Measurements from ENCODE around the gene TBC1D12. TPM values are rescaled to one million over a fixed set of nuclear protein-coding genes. Genes with fewer than 3 reads are reported as not detected.

TBC1D12 gene
- 10 to 100 TPM; 30.0 to 36.0 (median 32.9) TPM for total RNA-seq

- H3K9me3 ChIP-seq = no peaks in the 10 kb centered on the region
- peak; percentile 46 to 88 for TF ChIP-seq EP300 (IDR thresholded peaks at IDR 0.05)
- TF ChIP-seq CTCF (IDR thresholded peaks at IDR 0.05) = no peak
- TF ChIP-seq POLR2A (IDR thresholded peaks at IDR 0.05) = peak in 1 of 2 donors; percentile 68
- 0% methylated on average over 37 to 40 of the region's 56 CpGs for WGBS, 2 donors
- H3K4me3 ChIP-seq = peak within 1 kb of the TSS; percentile 77 to 93 (median 86)
- H3K27ac ChIP-seq = peak within 1 kb of the TSS; percentile 86 to 97 (median 92)
- DNase-seq (ENCODE audit: low spot score in 2 of 2) = peak; percentile 83 to 90
- no peaks in the 10 kb centered on the region for H3K36me3 ChIP-seq
- H3K4me1 ChIP-seq = peaks cover 0 to 29% (median 11%) of the 10 kb centered on the region in 4 donors
- no peaks in the 10 kb centered on the region for H3K27me3 ChIP-seq
Observed at GRCh38 chr10:94402204-94402842, at the start of gene TBC1D12. Gene TBC1D12, plus strand, starts transcription at chr10:94402541. Its CDS starts 73 bp downstream, at chr10:94402614.

- DNase-seq (ENCODE audit: low spot score in 2 of 2) = no peak
- Histone ChIP-seq H3K27me3 (no peaks in the 10 kb centered on the region), H3K9me3 (no peaks in the 10 kb centered on the region), H3K36me3 (peaks cover 0 to 82% (median 7%) of the 10 kb centered on the region in 3 donors), H3K27ac (no peak overlapping the region), H3K4me1 (peaks cover 0 to 1% (median 0%) of the 10 kb centered on the region in 4 donors), H3K4me3 (no peak overlapping the region)
- WGBS, 2 donors = 87 to 97% methylated on average over 3 of the region's 3 CpGs
- TF ChIP-seq EP300 (IDR thresholded peaks at IDR 0.05) (no peak), CTCF (IDR thresholded peaks at IDR 0.05) (no peak), POLR2A (IDR thresholded peaks at IDR 0.05) (no peak)
Observed at GRCh38 chr10:94353336-94353735, 49.0 kb upstream of the TBC1D12 start.

GRCh38 chr10:94355841-94356240, 46.5 kb upstream of the TBC1D12 start:
- H3K4me3 ChIP-seq = no peak overlapping the region
- H3K27me3 ChIP-seq = no peaks in the 10 kb centered on the region
- no peak for DNase-seq (ENCODE audit: low spot score in 2 of 2)
- no peak overlapping the region for H3K27ac ChIP-seq
- no peak for TF ChIP-seq EP300 (IDR thresholded peaks at IDR 0.05)
- TF ChIP-seq CTCF (IDR thresholded peaks at IDR 0.05) = no peak
- no peak for TF ChIP-seq POLR2A (IDR thresholded peaks at IDR 0.05)
- peaks cover 0 to 14% (median 1%) of the 10 kb centered on the region in 4 donors for H3K4me1 ChIP-seq
- H3K36me3 ChIP-seq = peaks cover 0 to 78% (median 0%) of the 10 kb centered on the region in 3 donors
- no peaks in the 10 kb centered on the region for H3K9me3 ChIP-seq
- WGBS, 2 donors = 94 to 96% methylated on average over 2 of the region's 2 CpGs

GRCh38 chr10:94357193-94357592, 45.1 kb upstream of the TBC1D12 start:
- Histone ChIP-seq H3K36me3 (peaks cover 0 to 64% (median 0%) of the 10 kb centered on the region in 3 donors), H3K4me1 (peaks cover 0 to 28% (median 13%) of the 10 kb centered on the region in 4 donors), H3K27me3 (no peaks in the 10 kb centered on the region), H3K27ac (no peak overlapping the region), H3K9me3 (no peaks in the 10 kb centered on the region), H3K4me3 (no peak overlapping the region)
- no peak for DNase-seq (ENCODE audit: low spot score in 2 of 2)
- 89 to 91% methylated on average over 3 of the region's 3 CpGs for WGBS, 2 donors
- TF ChIP-seq EP300 (IDR thresholded peaks at IDR 0.05) (no peak), CTCF (IDR thresholded peaks at IDR 0.05) (no peak), POLR2A (IDR thresholded peaks at IDR 0.05) (no peak)

- no peaks in the 10 kb centered on the region for H3K27me3 ChIP-seq
- H3K36me3 ChIP-seq = peaks cover 0 to 52% (median 0%) of the 10 kb centered on the region in 3 donors
Observed at GRCh38 chr10:94358480-94358879, 43.9 kb upstream of the TBC1D12 start.

More at GRCh38 chr10:94358480-94358879, 43.9 kb upstream of the TBC1D12 start:
- WGBS, 2 donors = 17 to 34% methylated on average over 2 of the region's 2 CpGs
- Histone ChIP-seq H3K27ac (no peak overlapping the region), H3K4me1 (peaks cover 0 to 33% (median 14%) of the 10 kb centered on the region in 4 donors), H3K9me3 (no peaks in the 10 kb centered on the region), H3K4me3 (no peak overlapping the region)
- no peak for DNase-seq (ENCODE audit: low spot score in 2 of 2)
- no peak for TF ChIP-seq POLR2A (IDR thresholded peaks at IDR 0.05)
- no peak for TF ChIP-seq CTCF (IDR thresholded peaks at IDR 0.05)
- TF ChIP-seq EP300 (IDR thresholded peaks at IDR 0.05) = no peak
